ENCODE results near the gene COMMD4. TPM values are rescaled to one million over a fixed set of nuclear protein-coding genes. Genes with fewer than 3 reads are reported as not detected.
"Not testable (repeated sequence)": the region's sequence is repeated elsewhere in the genome, so short reads cannot be mapped to it uniquely, and the experiment has no call there.

The COMMD4 gene
- total and polyA plus RNA-seq, 2 donors, result 99.0 to 106 TPM

- no peak for DNase-seq (ENCODE audit: low read depth in 6 of 9, low spot score in 9 of 9)
These were observed 36.2 kb downstream of the COMMD4 start for GRCh38 chr15:75371901-75372688.

GRCh38 chr15:75380773-75381172 is 44.9 kb downstream of the COMMD4 start:
- Histone ChIP-seq H3K4me3 (ENCODE audit: low read length in 2 of 2) (no peak overlapping the region), H3K27ac (ENCODE audit: low read depth in 1 of 2, low read length in 1 of 2) (no peak overlapping the region), H3K4me1 (ENCODE audit: control insufficient read depth in 2 of 2, insufficient read depth in 2 of 2, low read length in 2 of 2) (no peaks in the 10 kb centered on the region), H3K36me3 (ENCODE audit: control insufficient read depth in 2 of 2, insufficient read depth in 2 of 2, low read length in 1 of 2) (peaks cover 60 to 67% of the 10 kb centered on the region in 2 donors), H3K27me3 (ENCODE audit: control insufficient read depth in 2 of 2, insufficient read depth in 1 of 2, low read length in 1 of 2) (no peaks in the 10 kb centered on the region), H3K9me3 (ENCODE audit: control insufficient read depth in 2 of 2, insufficient read depth in 1 of 2, low read length in 1 of 2) (no peaks in the 10 kb centered on the region)
- DNase-seq (ENCODE audit: low read depth in 6 of 9, low spot score in 9 of 9), result no peak
- WGBS, result 96% methylated on average over 4 of the region's 4 CpGs

More at GRCh38 chr15:75371901-75372688, 36.2 kb downstream of the COMMD4 start:
- H3K27me3 ChIP-seq (ENCODE audit: control insufficient read depth in 2 of 2, insufficient read depth in 1 of 2, low read length in 1 of 2), result no peaks in the 10 kb centered on the region
- H3K4me1 ChIP-seq (ENCODE audit: control insufficient read depth in 2 of 2, insufficient read depth in 2 of 2, low read length in 2 of 2), result peaks cover 0 to 14% of the 10 kb centered on the region in 2 donors
- peaks cover 54 to 63% of the 10 kb centered on the region in 2 donors for H3K36me3 ChIP-seq (ENCODE audit: control insufficient read depth in 2 of 2, insufficient read depth in 2 of 2, low read length in 1 of 2)
- H3K9me3 ChIP-seq (ENCODE audit: control insufficient read depth in 2 of 2, insufficient read depth in 1 of 2, low read length in 1 of 2), result no peaks in the 10 kb centered on the region
- H3K4me3 ChIP-seq (ENCODE audit: low read length in 2 of 2), result no peak overlapping the region
- H3K27ac ChIP-seq (ENCODE audit: low read depth in 1 of 2, low read length in 1 of 2), result no peak overlapping the region
- over 99% methylated on average over 11 of the region's 11 CpGs for WGBS

GRCh38 chr15:75383986-75384385 is 48.1 kb downstream of the COMMD4 start:
- 98% methylated on average over 5 of the region's 5 CpGs for WGBS
- not testable (repeated sequence) for H3K4me3 ChIP-seq (ENCODE audit: low read length in 2 of 2); H3K4me1 ChIP-seq (ENCODE audit: control insufficient read depth in 2 of 2, insufficient read depth in 2 of 2, low read length in 2 of 2); DNase-seq (ENCODE audit: low read depth in 6 of 9, low spot score in 9 of 9); H3K27me3 ChIP-seq (ENCODE audit: control insufficient read depth in 2 of 2, insufficient read depth in 1 of 2, low read length in 1 of 2); H3K9me3 ChIP-seq (ENCODE audit: control insufficient read depth in 2 of 2, insufficient read depth in 1 of 2, low read length in 1 of 2); H3K27ac ChIP-seq (ENCODE audit: low read depth in 1 of 2, low read length in 1 of 2)
- H3K36me3 ChIP-seq (ENCODE audit: control insufficient read depth in 2 of 2, insufficient read depth in 2 of 2, low read length in 1 of 2), result peaks cover 74 to 80% of the 10 kb centered on the region in 2 donors

Other genes starting within 250 kb of the COMMD4 start
- gene C15orf39, start 134.2 kb upstream of the COMMD4 start, total RNA-seq, result 6.1 TPM
- gene C15orf39, start 134.2 kb upstream of the COMMD4 start, polyA plus RNA-seq, result 7.0 TPM
- 0.05 TPM for gene GOLGA6C, start 77.7 kb upstream of the COMMD4 start, total RNA-seq
- gene GOLGA6C, start 77.7 kb upstream of the COMMD4 start, polyA plus RNA-seq, result 0.05 TPM
- gene GOLGA6D, start 53.2 kb upstream of the COMMD4 start, total RNA-seq, result 0.05 TPM
- gene GOLGA6D, start 53.2 kb upstream of the COMMD4 start, polyA plus RNA-seq, result 0.05 TPM
- gene NEIL1, start 11.0 kb downstream of the COMMD4 start, total RNA-seq, result 30.8 TPM
- gene NEIL1, start 11.0 kb downstream of the COMMD4 start, polyA plus RNA-seq, result 77.9 TPM
- gene MAN2C1, start 32.5 kb downstream of the COMMD4 start, total RNA-seq, result 64.3 TPM
- gene MAN2C1, start 32.5 kb downstream of the COMMD4 start, polyA plus RNA-seq, result 280 TPM
- 23.6 TPM for gene SIN3A, start 115.6 kb downstream of the COMMD4 start, total RNA-seq
- 18.4 TPM for gene SIN3A, start 115.6 kb downstream of the COMMD4 start, polyA plus RNA-seq
- 12.1 TPM for gene PTPN9, start 243.3 kb downstream of the COMMD4 start, total RNA-seq
- gene PTPN9, start 243.3 kb downstream of the COMMD4 start, polyA plus RNA-seq, result 12.3 TPM